Cerebellar nuclear complex (tissue), 1 donor: Measurements from ENCODE around the gene SMIM44.
"Not testable (repeated sequence)": the region's sequence is repeated elsewhere in the genome, so short reads cannot be mapped to it uniquely, and the experiment has no call there.

ENCODE experiments used
- DNase-seq, 2 experiments: peaks; one replicate each; lab custom pipeline; 2025; lab: John Stamatoyannopoulos, UW

Gene SMIM44

GRCh38 chr19:3517638-3518037, 34.4 kb upstream of the SMIM44 start:
- DNase-seq = no peak

DNA sequence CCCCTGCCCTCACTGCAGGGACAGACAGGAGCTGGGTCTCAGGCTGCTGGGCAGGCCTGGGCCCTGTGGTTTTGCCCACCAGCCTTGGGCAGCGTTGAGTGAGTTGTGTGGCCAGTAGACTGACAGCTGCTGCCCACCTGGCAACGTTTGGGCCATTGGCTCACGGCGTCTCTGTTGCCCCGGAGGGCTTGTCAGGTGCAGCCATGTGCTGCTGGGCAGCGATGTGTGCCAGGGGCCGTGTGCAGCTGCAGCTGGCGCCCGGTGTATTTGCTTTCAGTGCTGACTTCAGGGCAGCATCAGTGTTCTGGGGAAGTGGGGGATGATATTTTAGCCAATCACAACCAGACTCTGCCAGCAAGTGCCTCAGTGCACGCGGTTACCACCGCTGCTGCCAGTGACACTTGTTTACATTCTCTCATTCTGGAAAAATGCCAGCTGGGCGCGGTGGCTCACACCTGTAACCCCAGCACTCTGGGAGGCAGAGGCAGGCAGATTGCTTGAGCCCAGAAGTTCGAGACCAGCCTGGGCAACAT, 33.5 kb upstream of the SMIM44 start:
- DNase-seq = no peak

GRCh38 chr19:3515891-3516422, 32.7 kb upstream of the SMIM44 start:
- DNase-seq = no peak

- DNase-seq = no peak
Observed at GRCh38 chr19:3514930-3515329, 31.7 kb upstream of the SMIM44 start.

DNA sequence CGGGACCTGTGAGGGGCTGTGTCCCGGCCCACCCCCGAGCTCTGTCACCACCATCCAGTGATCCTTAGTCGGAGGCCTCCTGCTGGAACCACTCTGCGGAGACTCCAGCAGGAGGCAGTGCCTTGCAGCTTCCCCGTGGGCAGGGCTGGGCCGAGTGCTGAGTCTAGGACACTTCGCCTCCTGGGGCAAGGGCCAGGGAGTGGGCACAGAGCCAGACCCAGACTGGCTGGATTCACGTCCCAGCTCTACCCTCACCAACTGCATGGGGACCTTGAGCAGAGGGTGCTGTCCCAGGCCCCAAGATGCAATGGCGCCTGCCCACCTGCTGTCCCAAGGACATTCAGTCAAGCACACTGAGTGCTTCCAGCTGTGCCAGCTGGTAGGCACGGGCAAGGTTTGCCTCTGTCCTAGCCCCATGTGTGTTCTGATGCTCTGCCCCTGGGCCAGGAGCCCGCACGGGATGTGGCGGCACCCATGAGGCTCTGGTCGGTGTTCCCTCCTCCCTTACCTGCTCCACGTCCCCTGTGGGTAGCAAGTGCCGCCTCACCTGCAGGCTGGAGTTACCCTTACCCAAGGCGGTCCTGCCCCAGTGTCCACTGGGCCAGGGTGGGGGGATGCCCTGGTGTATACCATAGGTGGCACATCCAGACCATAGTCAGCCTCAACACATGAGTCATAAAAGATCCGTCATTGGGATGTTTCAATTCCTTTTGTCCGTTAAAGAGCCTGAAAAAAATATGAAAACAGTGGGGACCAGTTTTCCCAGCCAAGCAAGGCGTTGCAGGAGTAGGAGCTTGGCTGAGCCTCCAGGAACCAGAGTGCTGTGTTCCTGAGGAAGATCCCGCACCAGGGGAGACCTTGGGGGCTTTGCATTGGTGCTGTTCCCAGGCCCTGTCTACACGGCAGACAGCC, 30.2 kb upstream of the SMIM44 start:
- DNase-seq = no peak

- no peak for DNase-seq
Observed at GRCh38 chr19:3512562-3513228, 29.5 kb upstream of the SMIM44 start.

DNA sequence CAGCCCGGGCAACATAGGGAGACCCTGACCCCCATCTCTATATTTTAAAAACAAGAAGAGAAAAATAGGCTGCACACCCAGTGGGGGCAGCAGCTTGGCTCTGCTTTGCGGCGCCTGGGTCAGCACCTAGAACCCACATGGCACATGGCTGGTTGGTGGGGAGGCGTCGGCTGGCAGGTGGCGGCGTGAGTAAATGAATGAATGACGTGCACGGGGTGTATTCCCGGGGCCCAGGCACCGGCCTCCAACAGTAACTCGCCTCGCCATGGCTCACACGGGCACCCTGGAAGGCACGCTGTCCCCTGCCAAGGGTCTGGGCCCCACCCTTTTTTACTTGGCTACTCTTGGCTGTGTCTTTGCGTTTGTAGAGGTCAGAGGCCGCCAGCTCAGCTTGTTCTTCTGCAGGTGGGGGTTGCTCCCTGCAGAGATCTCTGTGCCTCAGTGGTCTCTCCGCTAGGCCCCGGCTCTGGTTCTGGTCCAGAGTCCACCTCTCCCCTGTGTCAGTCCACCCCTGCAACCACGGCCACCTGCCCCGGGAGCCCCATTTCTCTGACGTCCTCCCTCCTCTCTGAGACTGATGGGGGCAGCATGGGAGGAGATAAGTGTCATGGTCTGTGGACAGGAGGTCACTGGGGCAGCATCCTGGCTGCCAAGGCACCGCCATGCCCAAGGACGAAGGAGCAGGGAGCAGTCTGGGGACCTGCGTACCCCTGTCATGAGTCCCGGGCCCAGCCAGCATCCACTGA, 28.4 kb upstream of the SMIM44 start:
- no peak for DNase-seq

- no peak for DNase-seq
Observed at GRCh38 chr19:3510727-3511126, 27.5 kb upstream of the SMIM44 start.

DNA sequence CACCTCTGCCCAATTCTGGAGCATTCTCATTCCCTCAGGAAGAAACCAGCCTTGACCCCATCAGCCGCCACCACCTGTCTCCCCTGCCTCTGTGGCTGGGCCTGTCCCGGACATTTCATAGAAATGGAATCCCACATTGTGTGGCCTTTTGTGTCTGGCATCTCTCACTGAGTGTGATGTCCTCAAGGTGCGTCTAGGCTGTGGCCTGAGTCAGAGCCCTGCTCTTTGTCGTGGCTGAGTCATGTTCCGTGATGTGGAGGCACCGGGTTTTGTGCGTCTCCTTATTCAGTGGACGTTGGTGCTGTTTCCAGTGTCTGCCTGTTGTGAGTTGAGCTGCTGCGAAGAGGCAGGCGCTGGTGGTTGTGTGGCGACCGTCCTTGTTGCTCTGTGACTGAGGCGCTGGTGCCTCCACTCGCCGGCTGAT, 26.3 kb upstream of the SMIM44 start:
- no peak for DNase-seq

DNA sequence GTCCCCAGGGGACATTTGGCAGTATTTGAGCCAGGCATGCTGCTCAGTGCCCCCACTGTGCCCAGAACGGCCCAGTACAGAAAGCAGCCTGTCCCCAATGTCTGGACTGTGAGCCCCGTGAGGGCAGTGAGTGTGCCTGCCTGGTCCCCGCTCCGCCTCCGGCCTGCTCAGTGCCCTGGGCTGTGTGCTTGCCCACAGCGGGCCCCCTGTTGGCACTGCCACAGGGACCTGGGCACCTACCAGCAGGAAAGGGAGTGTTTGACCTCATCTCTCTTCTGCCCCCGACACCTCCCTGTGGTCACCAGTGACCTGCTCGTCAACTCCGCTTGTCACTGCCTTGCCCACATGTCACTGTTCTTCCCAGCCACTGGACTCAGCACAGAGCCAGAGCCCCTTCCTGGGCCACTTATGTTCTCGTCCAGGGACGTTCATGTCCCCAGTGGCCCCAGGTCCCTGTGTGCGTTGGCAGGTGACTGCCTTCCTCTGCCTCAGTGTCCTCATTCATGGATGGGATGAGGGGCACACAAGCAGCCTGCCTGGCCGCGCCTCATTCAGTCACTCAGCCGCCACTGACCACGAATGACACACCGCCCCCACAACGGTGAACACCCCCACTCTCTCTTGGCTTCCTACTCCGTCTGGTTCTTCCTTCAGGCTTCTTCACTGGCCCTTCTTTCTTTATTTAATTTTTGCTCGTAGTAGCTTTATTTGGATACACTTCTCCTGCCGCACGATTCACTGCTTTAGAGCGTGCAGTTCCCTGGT, 25.7 kb upstream of the SMIM44 start:
- no peak for DNase-seq

- DNase-seq = not testable (repeated sequence)
Observed at GRCh38 chr19:3508121-3508661, 24.9 kb upstream of the SMIM44 start.

DNA sequence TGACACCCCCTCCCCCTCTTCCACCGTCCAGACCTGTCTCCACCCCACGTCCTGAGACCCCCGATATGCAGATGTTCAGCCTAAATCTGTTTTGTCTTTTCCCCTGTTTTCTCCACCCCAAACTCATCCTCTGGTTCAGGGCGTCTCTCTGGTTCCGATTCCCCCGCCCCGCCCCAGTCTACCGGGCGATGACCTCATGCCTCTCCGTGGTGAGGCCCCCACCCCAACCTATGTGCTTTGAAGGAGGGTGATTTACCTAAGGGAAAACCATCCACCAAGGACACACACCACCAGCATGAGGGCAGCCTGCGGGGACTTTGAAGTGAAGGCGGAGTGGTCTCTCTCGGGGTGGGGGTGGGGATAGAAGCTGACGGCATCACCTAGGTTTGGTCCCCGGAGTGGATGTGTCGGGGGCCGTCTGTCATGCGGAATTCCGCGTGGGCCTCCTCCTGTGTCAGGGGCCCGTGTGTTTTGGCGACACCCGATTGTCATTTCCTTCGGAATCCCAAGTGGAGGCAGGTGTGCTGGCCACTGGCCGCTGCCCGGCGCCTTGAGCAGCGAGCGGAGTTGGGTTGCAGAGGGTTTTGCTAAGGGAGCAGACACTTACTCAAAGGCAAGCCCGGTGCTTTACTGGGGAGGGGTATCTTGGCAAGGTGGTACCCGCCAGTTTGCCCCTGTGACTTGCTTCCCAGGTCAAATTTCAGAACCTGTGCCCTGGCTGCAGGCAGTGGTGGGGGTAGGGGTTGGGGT, 24.3 kb upstream of the SMIM44 start:
- no peak for DNase-seq

- DNase-seq = no peak
Observed at GRCh38 chr19:3506384-3507340, 23.4 kb upstream of the SMIM44 start.

- peak; percentile 91 to 95 for DNase-seq
Observed at GRCh38 chr19:3505598-3506383, 22.6 kb upstream of the SMIM44 start, which contains the start of gene FZR1. Gene FZR1 (plus strand): TSS chr19:3506311. CDS start chr19:3522990, 16,679 bp downstream.

DNA sequence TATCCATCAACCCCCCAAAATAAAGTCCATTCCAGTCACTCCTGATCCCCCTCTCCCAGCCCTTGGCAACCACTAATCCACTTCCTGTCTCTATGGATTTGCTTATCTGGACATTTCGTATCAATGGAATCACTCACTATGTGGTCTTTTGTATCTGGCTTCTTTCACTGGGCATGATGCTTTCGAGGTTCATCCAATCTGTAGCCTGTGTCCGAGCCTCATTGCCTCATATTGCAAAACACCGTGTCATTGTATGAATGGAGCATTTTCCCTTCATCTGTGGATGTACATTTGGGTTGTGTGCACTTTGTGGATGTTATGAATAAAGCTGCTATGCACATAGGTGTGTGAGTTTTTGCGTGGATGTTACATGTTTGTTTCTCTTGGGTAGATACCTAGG, 21.5 kb upstream of the SMIM44 start:
- no peak for DNase-seq

- no peak for DNase-seq
Observed at GRCh38 chr19:3503036-3503572, 19.9 kb upstream of the SMIM44 start.

GRCh38 chr19:3501780-3502179, 18.5 kb upstream of the SMIM44 start:
- no peak for DNase-seq
